ENCODE results near the gene FAM114A2. TPM values are rescaled to one million over a fixed set of nuclear protein-coding genes. Genes with fewer than 3 reads are reported as not detected.
"Not testable (repeated sequence)": the region's sequence is repeated elsewhere in the genome, so short reads cannot be mapped to it uniquely, and the experiment has no call there.

FAM114A2 gene
- total RNA-seq = 18.1 TPM

GRCh38 chr5:154038707-154039457, at the start of gene FAM114A2, which contains the start of gene MFAP3:
TSS of gene FAM114A2 (minus strand) at chr5:154038910. CDS start at chr5:154034953, 3,957 bp downstream.
TSS of gene MFAP3 (plus strand) at chr5:154038967. CDS start at chr5:154049723, 10,756 bp downstream.
- DNase-seq = peak; percentile 94

- no peak for DNase-seq
Measured at GRCh38 chr5:154087260-154087659, 48.5 kb upstream of the FAM114A2 start.

- peak; percentile 86 for DNase-seq
Measured at GRCh38 chr5:154086641-154087040, 47.9 kb upstream of the FAM114A2 start.

- peak; percentile 37 for DNase-seq
Measured at GRCh38 chr5:154086146-154086545, 47.4 kb upstream of the FAM114A2 start.

GRCh38 chr5:154084062-154084639, 45.4 kb upstream of the FAM114A2 start:
- no peak for DNase-seq

GRCh38 chr5:154081246-154081645, 42.5 kb upstream of the FAM114A2 start:
- DNase-seq = no peak

- DNase-seq = peak; percentile 65
Measured at GRCh38 chr5:154078272-154078671, 39.6 kb upstream of the FAM114A2 start.

- DNase-seq = no peak
Measured at GRCh38 chr5:154077696-154078095, 39.0 kb upstream of the FAM114A2 start.

- DNase-seq = no peak
Measured at GRCh38 chr5:154076240-154076922, 37.7 kb upstream of the FAM114A2 start.

- DNase-seq = peak; percentile 93
Measured at GRCh38 chr5:154072414-154073171, 33.9 kb upstream of the FAM114A2 start.

GRCh38 chr5:154071799-154072413, 33.2 kb upstream of the FAM114A2 start:
- no peak for DNase-seq

GRCh38 chr5:154069854-154070253, 31.1 kb upstream of the FAM114A2 start:
- not testable (repeated sequence) for DNase-seq

- no peak for DNase-seq
Measured at GRCh38 chr5:154065971-154066370, 27.3 kb upstream of the FAM114A2 start.

GRCh38 chr5:154063372-154063771, 24.7 kb upstream of the FAM114A2 start:
- DNase-seq = no peak

GRCh38 chr5:154060606-154061005, 21.9 kb upstream of the FAM114A2 start:
- no peak for DNase-seq

GRCh38 chr5:154059583-154059982, 20.9 kb upstream of the FAM114A2 start:
- no peak for DNase-seq

GRCh38 chr5:154059039-154059430, 20.3 kb upstream of the FAM114A2 start:
- no peak for DNase-seq

- peak; percentile 14 for DNase-seq
Measured at GRCh38 chr5:154058055-154059038, 19.6 kb upstream of the FAM114A2 start.

GRCh38 chr5:154055201-154055600, 16.5 kb upstream of the FAM114A2 start:
- no peak for DNase-seq

GRCh38 chr5:154053468-154053867, 14.8 kb upstream of the FAM114A2 start:
- no peak for DNase-seq

- no peak for DNase-seq
Measured at GRCh38 chr5:154049636-154050035, 10.9 kb upstream of the FAM114A2 start.
